Measurements from ENCODE around the gene NT5M.

The NT5M gene

GRCh38 chr17:17379197-17379991, 76.2 kb downstream of the NT5M start:
- peak; percentile 63 for DNase-seq

DNA sequence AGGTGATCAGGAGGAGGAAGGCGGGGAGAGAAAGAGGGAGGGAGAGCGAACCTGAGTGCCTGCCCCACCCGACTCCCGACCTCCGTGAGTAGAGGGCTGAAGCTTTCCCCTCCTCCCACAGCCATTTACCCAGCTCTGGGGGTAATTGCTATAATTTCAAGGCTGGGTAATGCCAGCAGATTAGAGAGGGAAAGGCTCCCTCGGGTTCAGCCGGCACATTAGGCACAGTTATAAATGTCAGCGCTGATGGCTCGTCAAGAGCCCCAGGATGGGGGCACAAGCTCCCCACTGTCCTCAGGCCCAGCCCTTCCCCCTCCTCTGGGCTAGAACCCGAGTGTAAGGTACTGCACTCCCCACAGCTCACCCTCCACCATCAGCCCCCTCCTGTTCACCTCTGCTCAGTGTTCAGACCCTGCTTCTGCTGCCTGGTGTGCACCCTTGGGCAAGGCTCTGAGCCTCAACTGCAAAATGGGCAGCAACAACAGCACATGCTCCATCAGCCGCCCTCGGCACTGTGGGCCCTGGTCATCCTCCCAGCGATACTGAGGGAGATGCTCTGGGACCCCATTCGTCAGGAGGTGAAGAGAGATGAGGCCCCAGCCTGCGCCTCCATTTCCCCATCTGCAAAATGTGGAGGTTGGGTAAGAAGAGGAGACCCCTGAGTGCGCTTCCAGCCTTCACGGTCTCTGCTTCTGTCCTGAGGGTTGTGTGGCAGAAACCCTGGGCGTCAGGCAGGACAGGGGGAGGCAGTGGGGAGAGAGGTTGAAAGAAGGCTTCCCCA, 77.2 kb downstream of the NT5M start:
- DNase-seq, result no peak

GRCh38 chr17:17381446-17382064, 78.4 kb downstream of the NT5M start:
- no peak for DNase-seq

DNA sequence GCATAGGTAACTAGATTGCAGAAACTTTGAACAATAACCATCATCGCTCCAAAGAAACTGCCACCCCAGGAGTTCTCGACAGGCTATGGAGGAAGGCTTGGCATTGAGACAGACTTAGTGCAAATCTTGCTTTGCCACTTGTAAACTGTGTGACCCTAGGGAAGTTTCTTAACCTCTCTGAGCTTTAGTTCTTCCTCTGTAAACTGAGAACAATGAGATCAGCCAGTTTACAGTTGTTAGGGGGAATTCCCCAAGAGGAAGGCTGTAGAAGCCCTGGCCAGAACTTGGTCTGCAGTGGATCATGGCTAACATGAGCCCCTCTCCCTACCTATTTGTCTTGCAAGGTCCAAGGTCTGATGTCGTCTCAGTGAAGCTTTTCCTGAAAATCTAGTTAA, 78.9 kb downstream of the NT5M start:
- DNase-seq, result peak; percentile 30

GRCh38 chr17:17382971-17383370, 79.8 kb downstream of the NT5M start:
- DNase-seq, result no peak

GRCh38 chr17:17383431-17384290, 80.5 kb downstream of the NT5M start:
- DNase-seq, result peak; percentile 18

DNA sequence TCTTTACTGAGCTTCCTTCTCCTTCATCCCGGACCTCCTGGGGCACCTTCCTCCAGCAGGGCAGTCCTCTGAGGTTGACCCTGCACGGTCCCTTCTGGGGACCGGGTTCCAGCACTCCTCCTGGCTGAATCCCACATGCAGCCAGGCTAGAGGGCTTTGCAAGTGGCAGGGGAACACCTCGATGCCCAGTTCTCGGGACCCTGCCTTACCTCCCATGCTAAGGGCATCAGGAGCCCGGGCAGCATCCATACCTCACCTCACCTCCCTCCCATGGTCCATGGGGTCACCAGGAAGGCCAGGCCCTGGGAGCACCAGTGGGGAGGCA, 81.1 kb downstream of the NT5M start:
- DNase-seq, result no peak

DNA sequence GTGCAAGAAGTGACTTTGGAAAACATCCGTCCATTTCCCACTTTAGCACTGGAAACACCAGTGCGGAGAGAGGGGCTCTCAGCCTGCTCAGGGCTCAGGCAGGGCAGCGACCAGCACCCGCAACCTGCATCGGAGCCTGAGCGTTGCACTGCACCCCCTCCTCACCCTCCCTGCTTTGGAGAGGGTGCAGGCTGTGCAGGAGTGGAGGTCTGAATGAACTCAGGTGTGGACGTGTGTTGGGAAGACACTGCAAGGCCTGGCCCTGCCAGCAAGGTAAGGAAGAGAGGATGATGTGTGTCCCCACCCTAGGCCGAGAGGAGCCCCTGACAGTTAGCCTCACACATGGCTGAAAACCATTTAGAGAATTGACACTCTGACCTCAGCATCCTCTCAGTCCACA, 81.8 kb downstream of the NT5M start:
- no peak for DNase-seq

DNA sequence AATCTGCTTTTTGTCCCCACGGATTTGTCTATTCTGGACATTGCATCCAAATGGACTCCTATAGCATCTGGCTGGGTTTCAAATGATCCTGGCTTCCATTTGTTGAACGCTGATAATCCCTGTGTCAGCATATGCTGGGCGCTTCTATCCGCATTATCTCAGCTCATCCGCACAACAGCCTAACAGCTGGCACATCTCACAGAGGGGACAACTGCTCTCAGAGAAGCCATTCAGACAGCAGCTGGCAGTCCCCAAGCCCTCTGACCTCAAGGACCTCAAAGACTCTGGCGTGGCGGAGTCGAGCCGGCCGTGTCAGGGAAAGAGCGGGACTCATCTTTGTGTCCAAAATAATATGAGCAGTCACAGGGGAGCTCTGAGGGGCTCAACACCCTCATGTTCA, 82.3 kb downstream of the NT5M start:
- no peak for DNase-seq

GRCh38 chr17:17386094-17386800, 83.1 kb downstream of the NT5M start:
- DNase-seq, result no peak

GRCh38 chr17:17387017-17387497, 83.9 kb downstream of the NT5M start:
- DNase-seq, result no peak

- DNase-seq, result no peak
Measured at GRCh38 chr17:17387498-17388362, 84.6 kb downstream of the NT5M start.

GRCh38 chr17:17388657-17389496, 85.7 kb downstream of the NT5M start:
- no peak for DNase-seq

DNA sequence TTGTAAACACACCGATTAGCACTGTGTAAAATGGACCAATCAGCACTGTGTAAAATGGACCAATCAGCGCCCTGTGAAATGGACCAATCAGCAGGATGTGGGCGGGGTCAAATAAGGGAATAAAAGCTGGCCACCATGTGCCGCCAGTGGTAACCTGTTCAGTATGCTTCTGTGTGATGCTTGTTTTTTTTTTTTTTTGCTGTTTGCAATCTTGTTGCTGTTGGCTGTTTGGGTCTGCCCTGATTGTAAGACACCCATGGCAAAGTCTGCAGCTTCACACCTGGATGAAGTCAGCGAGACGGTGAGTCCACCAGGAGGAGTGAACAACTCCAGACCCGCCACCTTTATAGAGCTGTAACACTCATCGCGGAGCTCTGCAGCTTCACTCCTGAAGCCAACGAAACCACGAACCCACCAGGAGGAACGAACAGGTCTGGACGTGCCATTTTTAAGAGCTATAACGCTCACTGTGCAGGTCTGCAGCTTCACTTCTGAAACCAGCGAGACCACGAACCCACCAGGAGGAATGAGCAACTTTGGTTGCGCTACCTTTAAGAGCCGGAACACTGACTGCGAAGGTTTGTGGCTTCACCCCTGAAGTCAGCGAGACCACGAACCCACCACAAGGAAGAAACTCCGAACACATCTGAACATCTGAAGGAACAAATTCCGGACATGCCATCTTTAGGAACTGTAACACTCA, 88.6 kb downstream of the NT5M start:
- DNase-seq, result no peak

GRCh38 chr17:17393976-17394375, 90.8 kb downstream of the NT5M start:
- DNase-seq, result no peak

GRCh38 chr17:17394494-17394893, 91.3 kb downstream of the NT5M start:
- no peak for DNase-seq

DNA sequence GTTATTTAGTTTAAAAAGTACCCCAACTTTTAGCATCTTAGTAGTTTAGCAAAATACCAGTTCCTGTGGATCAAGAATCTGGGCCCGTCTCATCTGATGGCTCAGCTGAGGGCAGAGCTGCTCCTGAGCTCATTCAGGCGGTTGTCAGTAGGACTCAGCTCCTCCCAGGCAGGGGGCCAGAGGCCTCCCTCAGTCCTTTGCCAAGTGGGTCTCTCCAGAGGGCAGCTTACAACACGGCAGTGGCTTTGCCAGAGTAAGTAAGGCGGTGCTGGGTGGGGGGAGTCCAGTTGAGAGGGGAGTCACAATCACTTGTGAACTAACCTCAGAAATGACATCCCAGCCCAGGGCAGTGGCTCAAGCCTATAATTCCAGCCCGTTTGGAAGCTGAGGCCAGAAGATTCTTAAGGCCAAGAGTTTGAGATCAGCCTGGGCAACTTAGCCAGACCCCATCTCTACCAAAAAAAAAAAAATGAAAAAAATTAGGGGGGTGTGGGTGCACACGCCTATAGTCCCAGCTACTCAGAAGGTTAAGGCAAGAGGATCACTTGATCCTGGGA, 92.2 kb downstream of the NT5M start:
- no peak for DNase-seq

GRCh38 chr17:17395885-17396284, 92.7 kb downstream of the NT5M start:
- DNase-seq, result no peak
